WTC11 (cell line): ENCODE results near the gene IFI27. TPM values are rescaled to one million over a fixed set of nuclear protein-coding genes. Genes with fewer than 3 reads are reported as not detected.

Experiments
- ATAC-seq: fragments of 200-7000 bp; cut with Tn5 transposase; 2 replicates; pipeline ENCODE4 v1.10.0; 2021; ENCODE audit warnings: mild to moderate bottlenecking, moderate library complexity
- CTCF ChIA-PET: fragments of 300-600 bp; sonication (Branson Sonifier 250); formaldehyde crosslinking; loops from one replicate; lab custom pipeline; 2021; ENCODE audit warnings: antibody characterized with exemption; lab: Charles Lee
- POLR2A ChIA-PET: fragments of 350-600 bp; sonication (Branson Sonifier 250); formaldehyde crosslinking; loops from one replicate; lab custom pipeline; 2021; ENCODE audit warnings: antibody characterized with exemption; lab: Charles Lee
- DNase-seq: peaks from one replicate; pipeline ENCODE4 v3.0.0; 2021; ENCODE audit warnings: low spot score
- H3K27ac Mint-ChIP-seq: 2 replicates; pipeline ENCODE4 v1.8.0; 2021; ENCODE audit warnings: mixed read lengths
- H3K27me3 Mint-ChIP-seq: 2 replicates; pipeline ENCODE4 v1.8.0; 2021; ENCODE audit warnings: low read depth, mild to moderate bottlenecking, moderate library complexity, mixed read lengths
- H3K36me3 Mint-ChIP-seq: 2 replicates; pipeline ENCODE4 v1.8.0; 2021; ENCODE audit warnings: mixed read lengths
- H3K4me1 Mint-ChIP-seq: 2 replicates; pipeline ENCODE4 v1.8.0; 2022; ENCODE audit warnings: mixed read lengths
- H3K4me3 Mint-ChIP-seq: 2 replicates; pipeline ENCODE4 v1.8.0; 2021; ENCODE audit warnings: mild to moderate bottlenecking, moderate library complexity, mixed read lengths
- H3K9me3 Mint-ChIP-seq: 2 replicates; pipeline ENCODE4 v1.8.0; 2021; ENCODE audit warnings: mixed read lengths
- ATF1 ChIP-seq: sonication (generic); formaldehyde crosslinking; IDR thresholded peaks from 2 replicates; pipeline ENCODE4 v1.8.1; 2023; ENCODE audit warnings: mild to moderate bottlenecking, moderate library complexity, missing genetic modification reagents
- CREM ChIP-seq: sonication (generic); formaldehyde crosslinking; IDR thresholded peaks from 2 replicates; pipeline ENCODE4 v1.8.1; 2022; ENCODE audit warnings: mild to moderate bottlenecking, missing genetic modification reagents, moderate library complexity
- ESRRA ChIP-seq: sonication (generic); formaldehyde crosslinking; IDR thresholded peaks from 2 replicates; pipeline ENCODE4 v1.8.1; 2022; ENCODE audit warnings: mild to moderate bottlenecking, missing genetic modification reagents, borderline replicate concordance
- ETV6 ChIP-seq: sonication (generic); formaldehyde crosslinking; IDR thresholded peaks from 2 replicates; pipeline ENCODE4 v1.8.1; 2022; ENCODE audit warnings: mild to moderate bottlenecking, missing genetic modification reagents
- FOXJ3 ChIP-seq: sonication (generic); formaldehyde crosslinking; IDR thresholded peaks from 2 replicates; pipeline ENCODE4 v1.9.0; 2021; ENCODE audit warnings: missing genetic modification reagents, mild to moderate bottlenecking, borderline replicate concordance
- FOXP1 ChIP-seq: sonication (generic); formaldehyde crosslinking; IDR thresholded peaks from 2 replicates; pipeline ENCODE4 v1.8.0; 2022; ENCODE audit warnings: missing genetic modification reagents, mild to moderate bottlenecking, moderate library complexity, borderline replicate concordance
- GRHL2 ChIP-seq: fragments of 250-450 bp; sonication (Bioruptor Pico); IDR thresholded peaks from 2 replicates; pipeline ENCODE4 v1.8.0; 2022; ENCODE audit warnings: mild to moderate bottlenecking, moderate library complexity; ENCODE audit not compliant: insufficient replicate concordance, severe bottlenecking
- JUN ChIP-seq: sonication (generic); formaldehyde crosslinking; IDR thresholded peaks from 2 replicates; pipeline ENCODE4 v1.8.0; 2023; ENCODE audit warnings: mild to moderate bottlenecking, missing genetic modification reagents
- RORB ChIP-seq: fragments of 250-450 bp; sonication (Bioruptor Pico); IDR thresholded peaks from 2 replicates; pipeline ENCODE4 v1.9.0; 2021; ENCODE audit warnings: mild to moderate bottlenecking
- SOX15 ChIP-seq: fragments of 250-450 bp; sonication (Bioruptor Pico); IDR thresholded peaks from 2 replicates; pipeline ENCODE4 v1.9.0; 2021; ENCODE audit warnings: mild to moderate bottlenecking
- SP1 ChIP-seq: sonication (generic); formaldehyde crosslinking; conservative IDR thresholded peaks from 2 replicates; pipeline ENCODE4 v1.8.1; 2022; ENCODE audit warnings: missing genetic modification reagents
- ZNF121 ChIP-seq: sonication (generic); formaldehyde crosslinking; IDR thresholded peaks from 2 replicates; pipeline ENCODE4 v1.8.0; 2023; ENCODE audit warnings: missing genetic modification reagents
- ZNF219 ChIP-seq: sonication (generic); formaldehyde crosslinking; IDR thresholded peaks from 2 replicates; pipeline ENCODE4 v1.8.0; 2023; ENCODE audit warnings: missing genetic modification reagents, mild to moderate bottlenecking, borderline replicate concordance
- ZNF423 ChIP-seq: fragments of 250-450 bp; sonication (Bioruptor Pico); IDR thresholded peaks from 2 replicates; pipeline ENCODE4 v2.1.2; 2022; ENCODE audit warnings: mild to moderate bottlenecking, moderate library complexity
- ZNF671 ChIP-seq: fragments of 250-450 bp; sonication (Bioruptor Pico); IDR thresholded peaks from 2 replicates; pipeline ENCODE4 v1.8.0; 2021; ENCODE audit warnings: mild to moderate bottlenecking
- total RNA-seq: library from RNA; stranded (reverse); gene quantifications from 3 replicates; pipeline ENCODE4 v1.2.3, GENCODE V29; 2021
- TF ChIP-seq, protein P1 (sequence below): sonication (generic); formaldehyde crosslinking; IDR thresholded peaks from 2 replicates; pipeline ENCODE4 v1.8.0; 2022; ENCODE audit warnings: mild to moderate bottlenecking, missing genetic modification reagents
- TF ChIP-seq, protein P2 (sequence below): fragments of 250-450 bp; sonication (Bioruptor Pico); IDR thresholded peaks from 2 replicates; pipeline ENCODE4 v1.9.0; 2021; ENCODE audit warnings: moderate library complexity, mild to moderate bottlenecking, inconsistent platforms, borderline replicate concordance
- TF ChIP-seq, protein P3 (sequence below): sonication (generic); formaldehyde crosslinking; IDR thresholded peaks from 2 replicates; pipeline ENCODE4 v1.8.1; 2023; ENCODE audit warnings: mild to moderate bottlenecking, moderate library complexity, missing genetic modification reagents
- TF ChIP-seq, protein P4 (sequence below): fragments of 250-450 bp; sonication (Bioruptor Pico); IDR thresholded peaks from 2 replicates; pipeline ENCODE4 v1.9.0; 2021; ENCODE audit warnings: mild to moderate bottlenecking
- TF ChIP-seq, protein P5 (sequence below): fragments of 250-450 bp; sonication (Bioruptor Pico); IDR thresholded peaks from 2 replicates; pipeline ENCODE4 v1.8.0; 2021; ENCODE audit warnings: mild to moderate bottlenecking
- TF ChIP-seq, protein P6 (sequence below): sonication (generic); formaldehyde crosslinking; IDR thresholded peaks from 2 replicates; pipeline ENCODE4 v1.8.0; 2022; ENCODE audit warnings: mild to moderate bottlenecking, missing genetic modification reagents
- TF ChIP-seq, protein P7 (sequence below): sonication (generic); formaldehyde crosslinking; IDR thresholded peaks from 2 replicates; pipeline ENCODE4 v1.8.1; 2023; ENCODE audit warnings: mild to moderate bottlenecking, missing genetic modification reagents, borderline replicate concordance
- TF ChIP-seq, protein P8 (sequence below): sonication (generic); formaldehyde crosslinking; IDR thresholded peaks from 2 replicates; pipeline ENCODE4 v1.8.1; 2022; ENCODE audit warnings: mild to moderate bottlenecking, moderate library complexity, missing genetic modification reagents
- TF ChIP-seq, protein P9 (sequence below): fragments of 250-450 bp; sonication (Bioruptor Pico); IDR thresholded peaks from 2 replicates; pipeline ENCODE4 v2.1.2; 2022; ENCODE audit warnings: mild to moderate bottlenecking, moderate library complexity

The IFI27 gene
- total RNA-seq, 1 experiment from 2014 or later: 1.8 TPM

DNA sequence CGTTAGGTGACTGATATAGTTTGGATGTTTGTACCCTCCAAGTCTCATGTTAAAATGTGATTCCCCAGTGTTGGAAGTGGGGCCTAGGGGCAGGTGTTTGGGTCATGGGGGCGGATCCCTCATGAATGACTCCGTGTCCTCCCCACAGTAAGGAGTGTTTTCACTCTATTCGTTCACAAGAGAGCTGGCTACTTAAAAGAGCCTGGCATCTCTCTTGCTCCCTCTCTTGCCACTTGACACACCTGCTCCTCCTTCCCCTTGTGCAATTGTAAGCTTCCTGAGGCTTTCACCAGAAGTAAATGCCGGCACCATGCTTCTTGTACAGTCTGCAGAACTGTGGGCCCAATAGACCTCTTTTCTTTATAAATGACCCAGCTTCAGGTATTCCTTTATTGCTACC, 16.3 kb downstream of the IFI27 start:
- Mint-ChIP-seq H3K4me3 (no peak overlapping the region), H3K36me3 (no peaks in the 10 kb centered on the region), H3K27me3 (peaks cover 8% of the 10 kb centered on the region)
- ChIA-PET POLR2A (no interaction called here), CTCF (no interaction called here)
- TF ChIP-seq ZNF423 (CRISPR knock-in tag) (no peak), SP1 (CRISPR knock-in tag) (no peak), SOX15 (CRISPR knock-in tag) (no peak), ZNF219 (CRISPR knock-in tag) (no peak), FOXJ3 (CRISPR knock-in tag) (no peak), JUN (CRISPR knock-in tag) (no peak), ESRRA (no peak), ATF1 (CRISPR knock-in tag) (no peak), GRHL2 (CRISPR knock-in tag) (no peak), RORB (no peak)
- TF ChIP-seq, protein P1, sequence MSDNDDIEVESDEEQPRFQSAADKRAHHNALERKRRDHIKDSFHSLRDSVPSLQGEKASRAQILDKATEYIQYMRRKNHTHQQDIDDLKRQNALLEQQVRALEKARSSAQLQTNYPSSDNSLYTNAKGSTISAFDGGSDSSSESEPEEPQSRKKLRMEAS (CRISPR knock-in tag): no peak
- TF ChIP-seq, protein P2, sequence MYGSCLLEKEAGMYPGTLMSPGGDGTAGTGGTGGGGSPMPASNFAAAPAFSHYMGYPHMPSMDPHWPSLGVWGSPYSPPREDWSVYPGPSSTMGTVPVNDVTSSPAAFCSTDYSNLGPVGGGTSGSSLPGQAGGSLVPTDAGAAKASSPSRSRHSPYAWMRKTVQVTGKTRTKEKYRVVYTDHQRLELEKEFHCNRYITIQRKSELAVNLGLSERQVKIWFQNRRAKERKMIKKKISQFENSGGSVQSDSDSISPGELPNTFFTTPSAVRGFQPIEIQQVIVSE: no peak
- TF ChIP-seq, protein P3, sequence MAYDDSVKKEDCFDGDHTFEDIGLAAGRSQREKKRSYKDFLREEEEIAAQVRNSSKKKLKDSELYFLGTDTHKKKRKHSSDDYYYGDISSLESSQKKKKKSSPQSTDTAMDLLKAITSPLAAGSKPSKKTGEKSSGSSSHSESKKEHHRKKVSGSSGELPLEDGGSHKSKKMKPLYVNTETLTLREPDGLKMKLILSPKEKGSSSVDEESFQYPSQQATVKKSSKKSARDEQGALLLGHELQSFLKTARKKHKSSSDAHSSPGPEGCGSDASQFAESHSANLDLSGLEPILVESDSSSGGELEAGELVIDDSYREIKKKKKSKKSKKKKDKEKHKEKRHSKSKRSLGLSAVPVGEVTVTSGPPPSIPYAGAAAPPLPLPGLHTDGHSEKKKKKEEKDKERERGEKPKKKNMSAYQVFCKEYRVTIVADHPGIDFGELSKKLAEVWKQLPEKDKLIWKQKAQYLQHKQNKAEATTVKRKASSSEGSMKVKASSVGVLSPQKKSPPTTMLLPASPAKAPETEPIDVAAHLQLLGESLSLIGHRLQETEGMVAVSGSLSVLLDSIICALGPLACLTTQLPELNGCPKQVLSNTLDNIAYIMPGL (CRISPR knock-in tag): no peak
- TF ChIP-seq, protein P4, sequence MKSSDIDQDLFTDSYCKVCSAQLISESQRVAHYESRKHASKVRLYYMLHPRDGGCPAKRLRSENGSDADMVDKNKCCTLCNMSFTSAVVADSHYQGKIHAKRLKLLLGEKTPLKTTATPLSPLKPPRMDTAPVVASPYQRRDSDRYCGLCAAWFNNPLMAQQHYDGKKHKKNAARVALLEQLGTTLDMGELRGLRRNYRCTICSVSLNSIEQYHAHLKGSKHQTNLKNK: no peak
- TF ChIP-seq, protein P5, sequence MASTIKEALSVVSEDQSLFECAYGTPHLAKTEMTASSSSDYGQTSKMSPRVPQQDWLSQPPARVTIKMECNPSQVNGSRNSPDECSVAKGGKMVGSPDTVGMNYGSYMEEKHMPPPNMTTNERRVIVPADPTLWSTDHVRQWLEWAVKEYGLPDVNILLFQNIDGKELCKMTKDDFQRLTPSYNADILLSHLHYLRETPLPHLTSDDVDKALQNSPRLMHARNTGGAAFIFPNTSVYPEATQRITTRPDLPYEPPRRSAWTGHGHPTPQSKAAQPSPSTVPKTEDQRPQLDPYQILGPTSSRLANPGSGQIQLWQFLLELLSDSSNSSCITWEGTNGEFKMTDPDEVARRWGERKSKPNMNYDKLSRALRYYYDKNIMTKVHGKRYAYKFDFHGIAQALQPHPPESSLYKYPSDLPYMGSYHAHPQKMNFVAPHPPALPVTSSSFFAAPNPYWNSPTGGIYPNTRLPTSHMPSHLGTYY: no peak
- TF ChIP-seq, all 79 proteins: peak for 0
- Mint-ChIP-seq H3K9me3 (no peaks in the 10 kb centered on the region), H3K4me1 (peaks cover 11% of the 10 kb centered on the region), H3K27ac (no peak overlapping the region)
- DNase-seq: no peak
- no peak for ATAC-seq

DNA sequence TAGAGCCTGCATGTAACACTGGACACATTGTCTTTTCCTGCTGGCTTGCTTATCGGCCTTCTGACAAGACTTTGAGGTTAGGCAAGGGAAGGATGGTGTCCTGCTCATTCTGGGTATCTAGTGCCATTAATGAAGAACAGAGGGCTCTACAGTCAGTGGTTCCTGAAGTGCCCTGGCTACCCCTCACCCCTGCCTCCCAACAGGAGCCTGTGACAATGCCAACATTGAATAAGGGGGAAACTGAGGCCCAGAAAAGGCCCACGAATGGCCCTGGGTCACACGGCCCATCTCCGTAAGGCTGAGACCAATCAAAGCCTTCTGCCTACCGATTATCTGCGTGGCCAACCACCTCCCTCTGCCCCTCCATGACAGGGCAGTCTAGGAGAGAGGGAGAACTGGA, 16.8 kb downstream of the IFI27 start:
- TF ChIP-seq, protein P6, sequence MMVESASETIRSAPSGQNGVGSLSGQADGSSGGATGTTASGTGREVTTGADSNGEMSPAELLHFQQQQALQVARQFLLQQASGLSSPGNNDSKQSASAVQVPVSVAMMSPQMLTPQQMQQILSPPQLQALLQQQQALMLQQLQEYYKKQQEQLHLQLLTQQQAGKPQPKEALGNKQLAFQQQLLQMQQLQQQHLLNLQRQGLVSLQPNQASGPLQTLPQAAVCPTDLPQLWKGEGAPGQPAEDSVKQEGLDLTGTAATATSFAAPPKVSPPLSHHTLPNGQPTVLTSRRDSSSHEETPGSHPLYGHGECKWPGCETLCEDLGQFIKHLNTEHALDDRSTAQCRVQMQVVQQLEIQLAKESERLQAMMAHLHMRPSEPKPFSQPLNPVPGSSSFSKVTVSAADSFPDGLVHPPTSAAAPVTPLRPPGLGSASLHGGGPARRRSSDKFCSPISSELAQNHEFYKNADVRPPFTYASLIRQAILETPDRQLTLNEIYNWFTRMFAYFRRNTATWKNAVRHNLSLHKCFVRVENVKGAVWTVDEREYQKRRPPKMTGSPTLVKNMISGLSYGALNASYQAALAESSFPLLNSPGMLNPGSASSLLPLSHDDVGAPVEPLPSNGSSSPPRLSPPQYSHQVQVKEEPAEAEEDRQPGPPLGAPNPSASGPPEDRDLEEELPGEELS (CRISPR knock-in tag): no peak
- TF ChIP-seq ETV6 (CRISPR knock-in tag): no peak
- TF ChIP-seq, protein P7, sequence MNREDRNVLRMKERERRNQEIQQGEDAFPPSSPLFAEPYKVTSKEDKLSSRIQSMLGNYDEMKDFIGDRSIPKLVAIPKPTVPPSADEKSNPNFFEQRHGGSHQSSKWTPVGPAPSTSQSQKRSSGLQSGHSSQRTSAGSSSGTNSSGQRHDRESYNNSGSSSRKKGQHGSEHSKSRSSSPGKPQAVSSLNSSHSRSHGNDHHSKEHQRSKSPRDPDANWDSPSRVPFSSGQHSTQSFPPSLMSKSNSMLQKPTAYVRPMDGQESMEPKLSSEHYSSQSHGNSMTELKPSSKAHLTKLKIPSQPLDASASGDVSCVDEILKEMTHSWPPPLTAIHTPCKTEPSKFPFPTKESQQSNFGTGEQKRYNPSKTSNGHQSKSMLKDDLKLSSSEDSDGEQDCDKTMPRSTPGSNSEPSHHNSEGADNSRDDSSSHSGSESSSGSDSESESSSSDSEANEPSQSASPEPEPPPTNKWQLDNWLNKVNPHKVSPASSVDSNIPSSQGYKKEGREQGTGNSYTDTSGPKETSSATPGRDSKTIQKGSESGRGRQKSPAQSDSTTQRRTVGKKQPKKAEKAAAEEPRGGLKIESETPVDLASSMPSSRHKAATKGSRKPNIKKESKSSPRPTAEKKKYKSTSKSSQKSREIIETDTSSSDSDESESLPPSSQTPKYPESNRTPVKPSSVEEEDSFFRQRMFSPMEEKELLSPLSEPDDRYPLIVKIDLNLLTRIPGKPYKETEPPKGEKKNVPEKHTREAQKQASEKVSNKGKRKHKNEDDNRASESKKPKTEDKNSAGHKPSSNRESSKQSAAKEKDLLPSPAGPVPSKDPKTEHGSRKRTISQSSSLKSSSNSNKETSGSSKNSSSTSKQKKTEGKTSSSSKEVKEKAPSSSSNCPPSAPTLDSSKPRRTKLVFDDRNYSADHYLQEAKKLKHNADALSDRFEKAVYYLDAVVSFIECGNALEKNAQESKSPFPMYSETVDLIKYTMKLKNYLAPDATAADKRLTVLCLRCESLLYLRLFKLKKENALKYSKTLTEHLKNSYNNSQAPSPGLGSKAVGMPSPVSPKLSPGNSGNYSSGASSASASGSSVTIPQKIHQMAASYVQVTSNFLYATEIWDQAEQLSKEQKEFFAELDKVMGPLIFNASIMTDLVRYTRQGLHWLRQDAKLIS (CRISPR knock-in tag): no peak
- TF ChIP-seq FOXP1 (CRISPR knock-in tag): no peak
- no peak for TF ChIP-seq CREM (CRISPR knock-in tag)
- TF ChIP-seq, protein P4: no peak
- TF ChIP-seq, protein P8, sequence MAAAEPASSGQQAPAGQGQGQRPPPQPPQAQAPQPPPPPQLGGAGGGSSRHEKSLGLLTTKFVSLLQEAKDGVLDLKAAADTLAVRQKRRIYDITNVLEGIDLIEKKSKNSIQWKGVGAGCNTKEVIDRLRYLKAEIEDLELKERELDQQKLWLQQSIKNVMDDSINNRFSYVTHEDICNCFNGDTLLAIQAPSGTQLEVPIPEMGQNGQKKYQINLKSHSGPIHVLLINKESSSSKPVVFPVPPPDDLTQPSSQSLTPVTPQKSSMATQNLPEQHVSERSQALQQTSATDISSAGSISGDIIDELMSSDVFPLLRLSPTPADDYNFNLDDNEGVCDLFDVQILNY (CRISPR knock-in tag): no peak
- no peak for TF ChIP-seq ZNF671
- TF ChIP-seq, protein P9, sequence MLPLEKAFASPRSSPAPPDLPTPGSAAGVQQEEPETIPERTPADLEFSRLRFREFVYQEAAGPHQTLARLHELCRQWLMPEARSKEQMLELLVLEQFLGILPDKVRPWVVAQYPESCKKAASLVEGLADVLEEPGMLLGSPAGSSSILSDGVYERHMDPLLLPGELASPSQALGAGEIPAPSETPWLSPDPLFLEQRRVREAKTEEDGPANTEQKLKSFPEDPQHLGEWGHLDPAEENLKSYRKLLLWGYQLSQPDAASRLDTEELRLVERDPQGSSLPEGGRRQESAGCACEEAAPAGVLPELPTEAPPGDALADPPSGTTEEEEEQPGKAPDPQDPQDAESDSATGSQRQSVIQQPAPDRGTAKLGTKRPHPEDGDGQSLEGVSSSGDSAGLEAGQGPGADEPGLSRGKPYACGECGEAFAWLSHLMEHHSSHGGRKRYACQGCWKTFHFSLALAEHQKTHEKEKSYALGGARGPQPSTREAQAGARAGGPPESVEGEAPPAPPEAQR (CRISPR knock-in tag): no peak
- no peak for TF ChIP-seq ZNF121 (CRISPR knock-in tag)
- CTCF ChIA-PET: interaction anchor here (1.2 kb wide), 1 partner anchor 10 kb away, joined by 6 read pairs; no protein-coding TSS in a partner anchor

More for the DNA sequence above, 16.8 kb downstream of the IFI27 start:
- Mint-ChIP-seq H3K9me3 (no peaks in the 10 kb centered on the region), H3K4me3 (no peak overlapping the region), H3K36me3 (no peaks in the 10 kb centered on the region), H3K27ac (no peak overlapping the region; the same call in 1 of the 2 replicates), H3K27me3 (peaks cover 8% of the 10 kb centered on the region), H3K4me1 (peaks cover 11% of the 10 kb centered on the region)
- no peak for DNase-seq
- POLR2A ChIA-PET: no interaction called here
- ATAC-seq: no peak
